OCI-LY1 (cell line): Measurements from ENCODE around the gene ALPI.
A peak's percentile ranks its signal among the peaks of the same experiment; 100 is the strongest.
"Not testable (repeated sequence)": the region's sequence is repeated elsewhere in the genome, so short reads cannot be mapped to it uniquely, and the experiment has no call there.

Source experiments
- H2AFZ ChIP-seq: fragments of 200-600 bp; sonication (generic), shearing (Covaris generic); 2 replicates; pipeline ENCODE4 v1.6.0; 2014; ENCODE audit warnings: antibody characterized with exemption, mild to moderate bottlenecking, low read length
- H3F3A ChIP-seq: fragments of 200-600 bp; sonication (generic), shearing (Covaris generic); 2 replicates; pipeline ENCODE4 v1.6.0; 2014; ENCODE audit warnings: mild to moderate bottlenecking, antibody characterized with exemption, low read length, moderate library complexity; ENCODE audit not compliant: insufficient read depth
- H3K27ac ChIP-seq: fragments of 200-600 bp; sonication (generic); 2 replicates; pipeline ENCODE4 v1.5.1; 2014; ENCODE audit warnings: low read length, mixed run types, mild to moderate bottlenecking, low read depth; ENCODE audit not compliant: poor library complexity, severe bottlenecking
- H3K27me3 ChIP-seq: fragments of 200-600 bp; sonication (generic); 2 replicates; pipeline ENCODE4 v1.6.0; 2014; ENCODE audit warnings: antibody characterized with exemption, mild to moderate bottlenecking, low read length, moderate library complexity; ENCODE audit not compliant: insufficient read depth
- H3K36me3 ChIP-seq: fragments of 200-600 bp; sonication (generic); 2 replicates; pipeline ENCODE4 v1.6.1; 2014; ENCODE audit warnings: mild to moderate bottlenecking, antibody characterized with exemption, low read length, moderate library complexity, mixed read lengths; ENCODE audit not compliant: insufficient read depth
- H3K4me1 ChIP-seq: fragments of 200-600 bp; sonication (generic); 2 replicates; pipeline ENCODE4 v1.5.1; 2014; ENCODE audit warnings: mild to moderate bottlenecking, low read length, moderate library complexity; ENCODE audit not compliant: insufficient read depth, severe bottlenecking
- H3K4me2 ChIP-seq: fragments of 200-600 bp; sonication (generic), shearing (Covaris generic); 2 replicates; pipeline ENCODE4 v1.6.1; 2014; ENCODE audit warnings: low read length
- H3K4me3 ChIP-seq: fragments of 200-600 bp; sonication (generic); 2 replicates; pipeline ENCODE4 v1.5.1; 2014; ENCODE audit warnings: low read length, low read depth, mild to moderate bottlenecking, mixed read lengths; ENCODE audit not compliant: poor library complexity, severe bottlenecking
- H3K79me2 ChIP-seq: fragments of 200-600 bp; shearing (Covaris generic); 2 replicates; pipeline ENCODE4 v1.6.1; 2016; ENCODE audit warnings: mixed run types, low read length, mixed read lengths; ENCODE audit not compliant: insufficient read depth
- H3K9ac ChIP-seq: fragments of 200-600 bp; sonication (generic), shearing (Covaris generic); 2 replicates; pipeline ENCODE4 v1.6.1; 2014; ENCODE audit warnings: mild to moderate bottlenecking, low read length, mixed read lengths
- H3K9me2 ChIP-seq: fragments of 200-600 bp; sonication (generic), shearing (Covaris generic); 2 replicates; pipeline ENCODE4 v1.6.1; 2014; ENCODE audit warnings: low read depth, mild to moderate bottlenecking, low read length, mixed read lengths
- H3K9me3 ChIP-seq: fragments of 200-600 bp; shearing (Covaris generic); 2 replicates; pipeline ENCODE4 v1.6.1; 2014; ENCODE audit warnings: low read length, mixed read lengths
- H4K20me1 ChIP-seq: fragments of 200-600 bp; sonication (generic), shearing (Covaris generic); 2 replicates; pipeline ENCODE4 v1.6.0; 2016; ENCODE audit warnings: mild to moderate bottlenecking, low read length; ENCODE audit not compliant: insufficient read depth
- CTCF ChIP-seq: fragments of 200-600 bp; sonication (generic), shearing (Covaris generic); IDR thresholded peaks from 2 replicates; pipeline ENCODE4 v1.5.1; 2017; ENCODE audit warnings: mild to moderate bottlenecking, antibody characterized with exemption, low read length, moderate library complexity, mixed read lengths
- EZH2 ChIP-seq: fragments of 200-600 bp; sonication (generic), shearing (Covaris generic); IDR thresholded peaks from 2 replicates; pipeline ENCODE4 v1.8.0; 2017; ENCODE audit warnings: borderline replicate concordance, mixed run types, mild to moderate bottlenecking, antibody characterized with exemption, low read length, moderate library complexity, mixed read lengths

ALPI gene

GRCh38 chr2:232444409-232445148, 11.4 kb upstream of the ALPI start:
- H3K9me3 ChIP-seq, result no peaks in the 10 kb centered on the region
- H2AFZ ChIP-seq, result no peak overlapping the region; the same call in 1 of the 2 replicates
- H3K36me3 ChIP-seq, result no peaks in the 10 kb centered on the region
- H3K27ac ChIP-seq, result no peak overlapping the region
- H3K9ac ChIP-seq, result no peak overlapping the region
- H3K4me2 ChIP-seq, result no peak overlapping the region
- H3F3A ChIP-seq, result no peaks in the 10 kb centered on the region
- no peaks in the 10 kb centered on the region for H3K9me2 ChIP-seq
- no peaks in the 10 kb centered on the region for H4K20me1 ChIP-seq
- no peaks in the 10 kb centered on the region for H3K27me3 ChIP-seq
- peak; percentile 69 for TF ChIP-seq CTCF
- TF ChIP-seq EZH2, result no peak
- no peaks in the 10 kb centered on the region for H3K79me2 ChIP-seq
- peaks cover 4% of the 10 kb centered on the region for H3K4me1 ChIP-seq
- no peak overlapping the region for H3K4me3 ChIP-seq

DNA sequence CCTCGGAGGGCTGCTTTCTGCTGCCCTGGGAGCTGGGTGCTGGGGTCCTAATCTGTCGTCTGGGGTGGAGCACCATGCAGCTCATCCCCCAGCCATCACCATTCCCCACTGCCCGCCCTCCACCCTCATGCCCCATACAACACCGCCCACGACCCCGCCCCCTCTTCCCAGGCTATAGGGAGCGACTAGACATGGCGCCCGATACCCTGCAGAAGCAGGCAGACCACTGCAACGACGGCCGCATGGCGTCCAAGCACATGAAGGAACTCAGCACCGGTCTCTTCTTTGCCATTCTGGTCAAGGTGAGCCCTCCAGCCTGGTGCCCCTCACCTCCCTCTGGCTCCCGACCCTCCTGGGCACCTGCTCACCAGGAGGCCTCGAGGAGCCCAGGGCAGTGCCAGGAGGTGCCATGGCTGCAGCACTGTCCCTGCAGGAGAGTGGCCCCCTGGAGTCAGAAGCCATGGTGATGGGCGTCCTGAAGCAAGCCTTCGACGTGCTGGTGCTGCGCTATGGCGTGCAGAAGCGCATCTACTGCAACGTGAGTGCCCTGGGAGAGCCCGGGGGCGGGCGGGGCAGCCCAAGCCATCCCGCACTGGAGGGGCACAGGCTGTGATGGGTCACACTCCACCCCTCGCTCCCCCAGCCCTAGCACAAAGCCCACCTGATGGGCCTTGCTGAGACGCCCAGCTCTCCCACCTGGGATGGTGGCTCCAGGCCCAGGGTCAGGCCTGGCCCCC, 10.6 kb upstream of the ALPI start:
- H4K20me1 ChIP-seq, H3K79me2 ChIP-seq, H3K9ac ChIP-seq, H3K36me3 ChIP-seq, H3K9me3 ChIP-seq, H3K4me3 ChIP-seq, H3K4me2 ChIP-seq, H3K9me2 ChIP-seq, H3K4me1 ChIP-seq, H3K27me3 ChIP-seq, H3F3A ChIP-seq, H3K27ac ChIP-seq, H2AFZ ChIP-seq: not testable (repeated sequence)

- H3K27me3 ChIP-seq, H3K4me3 ChIP-seq, H3K9ac ChIP-seq, H3K27ac ChIP-seq, H3K79me2 ChIP-seq, H2AFZ ChIP-seq, H3K36me3 ChIP-seq, H3K9me2 ChIP-seq, H4K20me1 ChIP-seq, H3K9me3 ChIP-seq, H3F3A ChIP-seq, H3K4me1 ChIP-seq, H3K4me2 ChIP-seq: not testable (repeated sequence)
- peak; percentile 26; the same call in 1 of the 2 replicates for TF ChIP-seq CTCF
Observed at GRCh38 chr2:232446266-232446777, 9.6 kb upstream of the ALPI start.
